ENCODE measurements around the gene CAMK2G. TPM values are rescaled to one million over a fixed set of nuclear protein-coding genes. Genes with fewer than 3 reads are reported as not detected.
A peak's percentile ranks its signal among the peaks of the same experiment; 100 is the strongest.
"Not testable (repeated sequence)": the region's sequence is repeated elsewhere in the genome, so short reads cannot be mapped to it uniquely, and the experiment has no call there.

The CAMK2G gene
- total RNA-seq, 1 donor from 2014 or later = 24.9 TPM

DNA sequence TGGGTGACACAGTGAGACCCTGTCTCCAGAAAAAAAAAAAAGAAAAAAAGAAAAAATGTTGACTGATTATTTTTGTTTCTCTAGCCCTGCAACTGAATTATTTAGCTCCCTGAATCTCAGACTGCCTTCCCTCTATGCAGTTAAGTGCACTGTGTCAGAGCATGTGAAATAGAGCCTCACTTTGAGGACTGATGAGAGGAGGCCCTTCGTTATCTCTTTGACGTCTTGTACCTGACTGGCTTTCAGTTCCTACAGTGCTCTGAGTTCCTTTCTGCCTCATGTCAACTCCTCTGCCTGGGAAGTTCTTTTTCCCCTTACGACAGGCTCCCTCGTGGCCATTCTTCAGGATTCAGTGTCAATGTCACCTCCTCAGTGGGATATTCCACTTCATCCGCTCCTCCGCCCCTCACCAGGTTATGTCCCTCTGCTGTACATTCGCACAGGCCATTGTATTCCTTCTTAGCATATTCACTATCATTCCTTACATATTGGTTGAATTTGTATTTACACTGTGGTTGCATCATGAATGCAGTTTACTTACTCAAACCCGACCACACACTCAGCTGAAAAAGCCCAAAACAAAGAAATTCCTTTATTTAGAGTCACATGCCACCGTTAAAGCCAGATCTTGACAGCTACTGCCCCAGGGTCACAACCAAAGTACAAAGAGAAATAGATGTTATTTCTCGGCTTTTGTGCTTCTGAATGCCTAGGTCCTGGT lies 18.1 kb upstream of the CAMK2G start:
- Mint-ChIP-seq H3K27ac (no peak overlapping the region), H3K9me3 (no peaks in the 10 kb centered on the region), H3K4me1 (ENCODE audit: unreplicated experiment) (peaks cover 29% of the 10 kb centered on the region), H3K36me3 (no peaks in the 10 kb centered on the region), H3K27me3 (no peaks in the 10 kb centered on the region), H3K4me3 (no peak overlapping the region)
- no peak for DNase-seq (ENCODE audit: extremely low spot score, unreplicated experiment)
- TF ChIP-seq, protein P1, sequence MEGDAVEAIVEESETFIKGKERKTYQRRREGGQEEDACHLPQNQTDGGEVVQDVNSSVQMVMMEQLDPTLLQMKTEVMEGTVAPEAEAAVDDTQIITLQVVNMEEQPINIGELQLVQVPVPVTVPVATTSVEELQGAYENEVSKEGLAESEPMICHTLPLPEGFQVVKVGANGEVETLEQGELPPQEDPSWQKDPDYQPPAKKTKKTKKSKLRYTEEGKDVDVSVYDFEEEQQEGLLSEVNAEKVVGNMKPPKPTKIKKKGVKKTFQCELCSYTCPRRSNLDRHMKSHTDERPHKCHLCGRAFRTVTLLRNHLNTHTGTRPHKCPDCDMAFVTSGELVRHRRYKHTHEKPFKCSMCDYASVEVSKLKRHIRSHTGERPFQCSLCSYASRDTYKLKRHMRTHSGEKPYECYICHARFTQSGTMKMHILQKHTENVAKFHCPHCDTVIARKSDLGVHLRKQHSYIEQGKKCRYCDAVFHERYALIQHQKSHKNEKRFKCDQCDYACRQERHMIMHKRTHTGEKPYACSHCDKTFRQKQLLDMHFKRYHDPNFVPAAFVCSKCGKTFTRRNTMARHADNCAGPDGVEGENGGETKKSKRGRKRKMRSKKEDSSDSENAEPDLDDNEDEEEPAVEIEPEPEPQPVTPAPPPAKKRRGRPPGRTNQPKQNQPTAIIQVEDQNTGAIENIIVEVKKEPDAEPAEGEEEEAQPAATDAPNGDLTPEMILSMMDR (conservative IDR thresholded peaks at IDR 0.05) = no peak

DNA sequence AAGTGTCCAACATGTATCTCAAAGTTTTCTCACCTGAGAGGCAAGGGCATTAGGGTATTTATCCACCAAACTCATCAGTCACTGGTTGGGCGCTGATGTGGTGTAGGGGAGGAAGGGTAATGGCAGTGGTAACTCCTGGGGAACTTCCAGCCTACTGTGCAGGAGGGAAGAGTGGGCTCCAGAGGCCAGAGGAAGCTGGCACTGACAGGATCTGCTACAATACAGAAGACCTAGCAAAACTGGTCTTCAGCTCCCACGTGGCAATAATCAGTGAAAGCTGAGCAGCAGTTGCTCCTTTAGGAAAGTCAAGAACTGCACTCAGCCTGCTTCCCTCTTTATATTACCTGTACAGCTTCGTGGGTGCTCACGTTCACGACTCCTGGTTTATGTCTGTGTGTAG lies 17.2 kb upstream of the CAMK2G start:
- DNase-seq (ENCODE audit: extremely low spot score, unreplicated experiment) = no peak
- H3K27ac Mint-ChIP-seq = peak overlapping the region; percentile 37
- no peaks in the 10 kb centered on the region for H3K9me3 Mint-ChIP-seq
- no peaks in the 10 kb centered on the region for H3K27me3 Mint-ChIP-seq
- H3K36me3 Mint-ChIP-seq = no peaks in the 10 kb centered on the region
- no peak overlapping the region for H3K4me3 Mint-ChIP-seq
- TF ChIP-seq, protein P1 (conservative IDR thresholded peaks at IDR 0.05) = no peak
- peaks cover 37% of the 10 kb centered on the region for H3K4me1 Mint-ChIP-seq (ENCODE audit: unreplicated experiment)

DNA sequence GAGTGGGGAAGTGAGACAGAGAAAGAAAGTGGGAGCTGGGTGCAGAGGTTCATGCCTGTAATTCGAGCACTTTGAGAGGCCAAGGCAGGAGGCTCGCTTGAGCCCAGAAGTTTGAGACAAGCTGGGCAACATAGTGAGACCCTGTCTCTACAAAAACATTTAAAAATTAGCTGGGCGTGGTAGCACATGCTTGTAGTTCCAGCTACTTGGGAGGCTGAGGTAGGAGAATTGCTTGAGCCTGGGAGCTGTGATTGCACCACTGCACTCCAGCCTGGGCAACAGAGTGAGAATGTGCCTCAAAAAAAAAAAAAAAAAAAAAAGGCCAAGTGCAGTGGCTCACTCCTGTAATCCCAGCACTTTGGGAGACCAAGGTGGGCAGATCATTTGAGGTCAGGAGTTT lies 16.5 kb upstream of the CAMK2G start:
- H3K36me3 Mint-ChIP-seq; H3K9me3 Mint-ChIP-seq; H3K27me3 Mint-ChIP-seq; H3K4me3 Mint-ChIP-seq; H3K27ac Mint-ChIP-seq; DNase-seq (ENCODE audit: extremely low spot score, unreplicated experiment): not testable (repeated sequence)
- H3K4me1 Mint-ChIP-seq (ENCODE audit: unreplicated experiment) = peaks cover 44% of the 10 kb centered on the region

DNA sequence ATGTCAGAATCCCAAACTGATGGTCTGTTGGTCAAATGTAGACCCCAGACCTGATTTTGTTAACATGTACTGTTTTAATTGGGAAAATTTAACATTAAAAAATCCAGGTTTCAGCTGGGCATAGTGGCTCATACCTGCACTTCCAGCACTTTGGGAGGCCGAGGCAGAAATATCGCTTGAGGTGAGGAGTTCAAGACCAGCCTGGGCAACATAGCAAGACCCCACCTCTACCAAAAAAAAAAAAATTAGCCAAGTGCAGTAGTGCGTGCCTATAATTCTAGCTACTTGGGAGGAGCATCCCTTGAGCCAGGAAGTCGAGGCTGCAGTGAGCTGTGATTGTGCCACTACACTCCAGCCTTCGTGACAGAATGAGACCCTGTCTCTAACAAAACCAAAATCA lies 15.9 kb upstream of the CAMK2G start:
- Mint-ChIP-seq H3K4me3 (no peak overlapping the region), H3K36me3 (no peaks in the 10 kb centered on the region), H3K27ac (no peak overlapping the region), H3K27me3 (peaks cover 2% of the 10 kb centered on the region), H3K4me1 (ENCODE audit: unreplicated experiment) (peaks cover 45% of the 10 kb centered on the region), H3K9me3 (no peaks in the 10 kb centered on the region)
- TF ChIP-seq, protein P1 (conservative IDR thresholded peaks at IDR 0.05) = no peak
- DNase-seq (ENCODE audit: extremely low spot score, unreplicated experiment) = no peak

DNA sequence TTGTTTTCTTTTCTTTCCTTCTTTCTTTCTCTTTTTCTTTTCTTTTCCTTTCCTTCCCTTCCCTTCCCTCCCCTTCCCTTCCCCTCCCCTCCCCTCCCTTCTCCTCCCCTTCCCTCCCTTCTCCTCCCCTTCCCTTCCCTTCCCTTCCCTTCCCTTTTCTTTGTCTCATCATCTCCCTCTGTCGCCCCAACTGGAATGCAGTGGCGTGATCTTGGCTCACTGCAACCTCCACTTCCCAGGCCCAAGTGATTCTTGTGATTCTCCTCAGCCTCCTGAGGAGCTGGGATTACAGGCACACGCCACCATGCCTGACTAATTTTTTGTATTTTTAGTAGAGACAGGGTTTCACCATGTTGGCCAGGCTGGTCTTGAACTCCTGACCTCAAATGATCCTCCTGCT lies 15.1 kb upstream of the CAMK2G start:
- not testable (repeated sequence) for DNase-seq (ENCODE audit: extremely low spot score, unreplicated experiment); H3K36me3 Mint-ChIP-seq; H3K4me3 Mint-ChIP-seq; H3K9me3 Mint-ChIP-seq; H3K27me3 Mint-ChIP-seq
- Mint-ChIP-seq H3K4me1 (ENCODE audit: unreplicated experiment) (peaks cover 45% of the 10 kb centered on the region), H3K27ac (peak overlapping the region; percentile 87)

DNA sequence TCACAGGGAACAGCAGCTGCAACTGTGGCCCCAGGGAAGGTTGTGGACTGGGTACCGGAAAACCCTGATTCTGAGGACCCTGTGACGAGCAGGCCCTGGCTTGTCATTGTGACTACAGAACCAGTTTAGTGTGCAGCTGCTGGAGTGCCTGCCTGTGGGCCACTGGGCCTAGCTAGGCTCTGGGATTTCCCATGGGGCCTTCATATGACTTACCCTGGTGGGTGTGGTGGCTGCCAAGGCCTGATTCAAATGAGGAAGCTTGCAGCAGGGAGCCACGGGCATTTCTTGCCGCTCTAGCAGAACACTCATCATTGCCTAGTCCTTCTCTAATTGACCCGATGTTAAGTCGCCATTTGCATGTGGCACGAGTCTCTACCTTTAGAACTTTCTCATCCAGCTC lies 14.7 kb upstream of the CAMK2G start:
- Mint-ChIP-seq H3K27ac (peak overlapping the region; percentile 87), H3K9me3 (no peaks in the 10 kb centered on the region)
- no peak for DNase-seq (ENCODE audit: extremely low spot score, unreplicated experiment)

More for the DNA sequence above, 14.7 kb upstream of the CAMK2G start:
- Mint-ChIP-seq H3K4me1 (ENCODE audit: unreplicated experiment) (peaks cover 45% of the 10 kb centered on the region), H3K4me3 (no peak overlapping the region), H3K27me3 (peaks cover 2% of the 10 kb centered on the region), H3K36me3 (no peaks in the 10 kb centered on the region)
- TF ChIP-seq, protein P1 (conservative IDR thresholded peaks at IDR 0.05) = no peak
